ENCODE measurements around the gene EPHB1.

DNA sequence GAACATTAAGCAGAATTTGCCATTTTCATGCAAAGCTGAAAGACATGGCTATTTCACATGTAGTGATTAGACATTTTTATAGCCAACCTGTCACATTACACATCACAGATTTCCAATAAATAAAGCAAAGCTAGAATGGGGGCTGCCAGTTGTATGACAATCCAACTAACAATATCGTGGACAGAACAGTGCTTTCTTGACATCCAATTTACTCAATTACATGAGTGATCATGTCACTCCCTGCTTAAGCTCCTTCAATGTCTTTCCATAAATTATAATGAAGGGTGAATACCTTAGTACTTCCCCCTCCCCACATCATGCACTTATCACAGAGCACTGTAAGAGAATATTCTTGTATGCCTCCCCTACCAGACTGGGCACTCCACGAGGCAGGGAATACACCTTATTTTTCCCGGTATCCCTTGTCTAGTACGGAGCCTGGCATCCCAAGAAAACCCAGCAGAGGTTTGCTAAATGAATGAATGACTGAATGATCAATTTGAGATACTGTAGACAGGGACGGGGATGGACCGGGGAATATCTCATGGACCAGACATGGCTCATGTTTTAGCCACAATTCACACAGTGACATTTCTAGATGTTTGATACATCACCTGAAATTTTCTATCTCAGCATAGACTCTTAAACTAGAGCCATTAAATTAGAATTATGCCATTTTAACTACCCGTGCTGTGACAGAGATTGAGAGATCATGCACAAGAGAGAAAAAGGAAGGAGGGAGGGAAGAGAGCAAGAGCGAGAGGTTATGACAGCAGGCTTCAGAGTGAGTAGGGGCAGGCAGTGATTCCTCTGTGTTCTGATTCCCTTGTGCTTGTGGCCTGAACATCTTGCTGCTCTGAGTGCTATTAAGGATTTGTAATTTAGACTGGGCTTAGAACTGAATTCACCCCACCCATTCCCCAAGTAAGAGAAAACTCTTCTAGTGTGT, 77.7 kb downstream of the EPHB1 start:
- TF ChIP-seq CTCF (IDR thresholded peaks at IDR 0.05) (no peak), POLR2A (IDR thresholded peaks at IDR 0.05) (no peak)
